ENCODE data around the gene ABCC1.
"Not testable (repeated sequence)": the region's sequence is repeated elsewhere in the genome, so short reads cannot be mapped to it uniquely, and the experiment has no call there.

DNA sequence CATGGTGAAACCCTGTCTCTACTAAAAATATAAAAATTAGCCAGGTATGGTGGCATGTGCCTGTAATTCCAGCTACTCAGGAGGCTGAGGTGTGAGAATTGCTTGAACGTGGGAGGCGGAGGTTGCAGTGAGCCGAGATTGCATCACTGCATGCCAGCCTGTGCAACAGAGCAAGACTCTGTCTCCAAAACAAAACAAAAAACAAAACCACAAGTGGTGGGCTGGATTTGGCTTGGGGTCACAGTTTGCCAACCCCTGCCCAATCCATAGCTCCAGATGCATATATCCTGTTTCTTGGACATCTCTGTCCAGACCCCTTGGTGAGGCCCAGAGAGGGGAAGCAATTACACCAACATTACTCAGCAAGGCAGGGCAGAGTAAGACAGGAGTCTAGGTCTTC, 232.3 kb downstream of the ABCC1 start:
- TF ChIP-seq, protein P1, sequence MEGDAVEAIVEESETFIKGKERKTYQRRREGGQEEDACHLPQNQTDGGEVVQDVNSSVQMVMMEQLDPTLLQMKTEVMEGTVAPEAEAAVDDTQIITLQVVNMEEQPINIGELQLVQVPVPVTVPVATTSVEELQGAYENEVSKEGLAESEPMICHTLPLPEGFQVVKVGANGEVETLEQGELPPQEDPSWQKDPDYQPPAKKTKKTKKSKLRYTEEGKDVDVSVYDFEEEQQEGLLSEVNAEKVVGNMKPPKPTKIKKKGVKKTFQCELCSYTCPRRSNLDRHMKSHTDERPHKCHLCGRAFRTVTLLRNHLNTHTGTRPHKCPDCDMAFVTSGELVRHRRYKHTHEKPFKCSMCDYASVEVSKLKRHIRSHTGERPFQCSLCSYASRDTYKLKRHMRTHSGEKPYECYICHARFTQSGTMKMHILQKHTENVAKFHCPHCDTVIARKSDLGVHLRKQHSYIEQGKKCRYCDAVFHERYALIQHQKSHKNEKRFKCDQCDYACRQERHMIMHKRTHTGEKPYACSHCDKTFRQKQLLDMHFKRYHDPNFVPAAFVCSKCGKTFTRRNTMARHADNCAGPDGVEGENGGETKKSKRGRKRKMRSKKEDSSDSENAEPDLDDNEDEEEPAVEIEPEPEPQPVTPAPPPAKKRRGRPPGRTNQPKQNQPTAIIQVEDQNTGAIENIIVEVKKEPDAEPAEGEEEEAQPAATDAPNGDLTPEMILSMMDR (IDR thresholded peaks at IDR 0.05; ENCODE audit: insufficient read depth, low read length, poor library complexity, severe bottlenecking): not testable (repeated sequence)
- TF ChIP-seq EZH2phosphoT487 (conservative IDR thresholded peaks at IDR 0.05; ENCODE audit: low read length): not testable (repeated sequence)

Data from SU-DHL-6 (cell line).